ENCODE data around the gene KIAA1958.

DNA sequence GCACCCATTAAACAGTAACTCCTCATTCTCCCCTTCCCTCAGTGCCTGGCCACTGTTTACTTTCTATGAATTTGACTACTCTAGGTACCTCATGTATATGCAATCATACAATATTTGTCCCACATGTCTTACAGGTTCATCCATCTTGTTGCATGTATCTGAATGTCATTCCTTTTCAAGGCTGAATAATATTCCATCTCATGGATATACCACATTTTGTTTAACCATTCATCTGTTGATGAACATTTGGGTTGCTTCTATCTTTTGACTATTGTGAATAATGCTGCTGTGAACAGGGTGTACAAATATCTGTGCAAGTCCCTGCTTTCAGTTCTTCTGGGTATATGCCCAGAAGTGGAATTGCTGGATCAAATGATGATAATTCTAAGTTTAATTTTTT lies 190.4 kb downstream of the KIAA1958 start:
- TF ChIP-seq, protein P1, sequence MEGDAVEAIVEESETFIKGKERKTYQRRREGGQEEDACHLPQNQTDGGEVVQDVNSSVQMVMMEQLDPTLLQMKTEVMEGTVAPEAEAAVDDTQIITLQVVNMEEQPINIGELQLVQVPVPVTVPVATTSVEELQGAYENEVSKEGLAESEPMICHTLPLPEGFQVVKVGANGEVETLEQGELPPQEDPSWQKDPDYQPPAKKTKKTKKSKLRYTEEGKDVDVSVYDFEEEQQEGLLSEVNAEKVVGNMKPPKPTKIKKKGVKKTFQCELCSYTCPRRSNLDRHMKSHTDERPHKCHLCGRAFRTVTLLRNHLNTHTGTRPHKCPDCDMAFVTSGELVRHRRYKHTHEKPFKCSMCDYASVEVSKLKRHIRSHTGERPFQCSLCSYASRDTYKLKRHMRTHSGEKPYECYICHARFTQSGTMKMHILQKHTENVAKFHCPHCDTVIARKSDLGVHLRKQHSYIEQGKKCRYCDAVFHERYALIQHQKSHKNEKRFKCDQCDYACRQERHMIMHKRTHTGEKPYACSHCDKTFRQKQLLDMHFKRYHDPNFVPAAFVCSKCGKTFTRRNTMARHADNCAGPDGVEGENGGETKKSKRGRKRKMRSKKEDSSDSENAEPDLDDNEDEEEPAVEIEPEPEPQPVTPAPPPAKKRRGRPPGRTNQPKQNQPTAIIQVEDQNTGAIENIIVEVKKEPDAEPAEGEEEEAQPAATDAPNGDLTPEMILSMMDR (IDR thresholded peaks at IDR 0.05), result no peak
- no peak for TF ChIP-seq POLR2A (IDR thresholded peaks at IDR 0.05)
